ENCODE results near the gene CASK.

DNA sequence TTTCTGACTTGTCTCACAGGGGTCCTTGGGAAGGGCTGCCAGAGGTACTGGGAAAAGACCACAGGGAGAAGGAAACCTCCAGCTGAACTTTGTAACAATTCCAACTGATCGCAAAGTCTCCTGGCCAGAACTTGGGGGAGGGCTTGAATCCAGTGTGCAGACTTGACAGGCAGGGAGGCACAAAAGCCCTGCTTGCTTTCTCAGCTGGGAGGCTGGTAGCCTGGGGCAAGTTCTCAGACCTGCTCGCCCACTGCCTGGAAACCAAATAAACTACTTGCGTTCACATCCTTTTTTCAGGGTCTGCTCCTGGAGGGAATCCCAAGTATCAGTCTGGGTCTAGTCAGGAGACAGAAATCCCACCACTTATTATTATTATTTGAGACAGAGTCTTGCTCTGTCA is 48.0 kb upstream of the CASK start:
- TF ChIP-seq POLR2A (IDR thresholded peaks at IDR 0.05; ENCODE audit: low read length) (no peak), GATA1 (IDR thresholded peaks at IDR 0.05; ENCODE audit: low read depth, low read length) (no peak)

Measured in erythroblast (primary cell).